Body of pancreas (tissue), 4 donors: Measurements from ENCODE around the gene GLB1L2. TPM values are rescaled to one million over a fixed set of nuclear protein-coding genes. Genes with fewer than 3 reads are reported as not detected.

Source experiments
- ATAC-seq: fragments of 150-250 bp; one replicate; pipeline ENCODE4 v1.9.1; 2016
- DNase-seq, 4 donors: peaks; one replicate each; pipeline ENCODE4 v3.0.0-alpha.2; 2019
- H3K27ac ChIP-seq, 4 donors: fragments of 200-600 bp; sonication (generic); 1 replicate in 3 of 4; 2 replicates in 1 of 4; pipeline versions ENCODE4 v1.5.1 to v1.6.1; 2016 to 2019; ENCODE audit warnings: mild to moderate bottlenecking in 1 of 4, mixed read lengths in 1 of 4, moderate library complexity in 1 of 4
- H3K27me3 ChIP-seq, 2 donors: fragments of 200-600 bp; sonication (generic); one replicate each; pipeline ENCODE4 v1.6.0; 2016; ENCODE audit warnings: mild to moderate bottlenecking in 1 of 2
- H3K36me3 ChIP-seq, 2 donors: fragments of 200-600 bp; sonication (generic); replicated peaks in 1 of 2; 2 replicates each; pipeline ENCODE4 v1.5.1; 2016; ENCODE audit warnings: low read depth in 2 of 2; ENCODE audit not compliant: insufficient read depth in 1 of 2
- H3K4me1 ChIP-seq: fragments of 200-600 bp; sonication (generic); one replicate; pipeline ENCODE4 v1.6.0; 2016
- H3K4me3 ChIP-seq, 2 donors: fragments of 200-600 bp; sonication (generic); 1 replicate in 1 of 2; 2 replicates in 1 of 2; pipeline ENCODE4 v1.5.1; 2016 to 2019
- H3K9me3 ChIP-seq, 3 donors: fragments of 200-600 bp; sonication (generic); 1 replicate in 2 of 3; 2 replicates in 1 of 3; pipeline ENCODE4 v1.5.1; 2016
- POLR2A ChIP-seq, 3 donors: fragments of 450-650 bp; IDR thresholded peaks; one replicate each; pipeline ENCODE4 v1.6.1; 2016; ENCODE audit warnings: antibody characterized with exemption in 3 of 3, mild to moderate bottlenecking in 2 of 3
- WGBS, 2 donors: methylation state at CpG; one replicate each; pipeline ENCODE4 v1.1.5; 2017; 5-methylcytosine and 5-hydroxymethylcytosine counted together
- intact Hi-C: fragments of 100-400 bp; cut with DNase I; formaldehyde crosslinking; loops from one replicate; pipeline ENCODE4 v1.15.1; 2023
- total RNA-seq, 2 donors: library from RNA; depleted of rRNA; stranded (reverse); fragments of >200 nt; gene quantifications; one replicate each; pipeline ENCODE4 v1.1.0, GENCODE V29; 2016
- TF ChIP-seq, protein P1 (sequence below), 7 experiments: fragments of 450-650 bp in 4 of 7; fragments of 200-600 bp in 3 of 7; sonication (generic) in 3 of 7; IDR thresholded peaks; one replicate each; pipeline ENCODE4 v1.5.1; 2016 to 2019; ENCODE audit warnings: antibody characterized with exemption in 7 of 7

Gene GLB1L2
- total RNA-seq, 2 donors from 2014 or later, result 9.1 to 10.9 TPM

DNA sequence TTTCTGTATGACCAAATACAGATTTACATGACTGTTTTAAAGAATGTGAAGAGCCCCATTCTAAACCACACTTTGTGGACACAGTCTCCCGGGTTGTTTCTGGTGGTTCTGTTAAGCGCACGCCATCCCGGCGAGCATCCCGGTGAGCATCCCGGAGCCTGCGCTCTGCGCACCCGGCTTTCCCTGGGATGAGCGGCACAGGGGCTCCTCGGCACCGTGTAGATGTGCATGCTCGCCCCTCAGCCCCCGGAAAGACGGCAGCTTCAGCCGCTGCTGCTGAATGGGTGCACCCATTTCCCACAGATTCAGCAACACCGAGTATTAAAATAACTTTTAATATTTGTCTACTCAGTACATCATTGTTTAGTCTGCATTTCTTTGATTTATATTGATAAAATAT, 36.0 kb downstream of the GLB1L2 start:
- no peak for ATAC-seq
- 83 to 87% methylated on average over 10 to 18 of the region's 18 CpGs for WGBS, 2 donors
- TF ChIP-seq POLR2A (IDR thresholded peaks at IDR 0.05), result no peak
- TF ChIP-seq, protein P1, sequence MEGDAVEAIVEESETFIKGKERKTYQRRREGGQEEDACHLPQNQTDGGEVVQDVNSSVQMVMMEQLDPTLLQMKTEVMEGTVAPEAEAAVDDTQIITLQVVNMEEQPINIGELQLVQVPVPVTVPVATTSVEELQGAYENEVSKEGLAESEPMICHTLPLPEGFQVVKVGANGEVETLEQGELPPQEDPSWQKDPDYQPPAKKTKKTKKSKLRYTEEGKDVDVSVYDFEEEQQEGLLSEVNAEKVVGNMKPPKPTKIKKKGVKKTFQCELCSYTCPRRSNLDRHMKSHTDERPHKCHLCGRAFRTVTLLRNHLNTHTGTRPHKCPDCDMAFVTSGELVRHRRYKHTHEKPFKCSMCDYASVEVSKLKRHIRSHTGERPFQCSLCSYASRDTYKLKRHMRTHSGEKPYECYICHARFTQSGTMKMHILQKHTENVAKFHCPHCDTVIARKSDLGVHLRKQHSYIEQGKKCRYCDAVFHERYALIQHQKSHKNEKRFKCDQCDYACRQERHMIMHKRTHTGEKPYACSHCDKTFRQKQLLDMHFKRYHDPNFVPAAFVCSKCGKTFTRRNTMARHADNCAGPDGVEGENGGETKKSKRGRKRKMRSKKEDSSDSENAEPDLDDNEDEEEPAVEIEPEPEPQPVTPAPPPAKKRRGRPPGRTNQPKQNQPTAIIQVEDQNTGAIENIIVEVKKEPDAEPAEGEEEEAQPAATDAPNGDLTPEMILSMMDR (IDR thresholded peaks at IDR 0.05), result no peak
- H3K36me3 ChIP-seq, result no peaks in the 10 kb centered on the region
- H3K4me1 ChIP-seq, result no peaks in the 10 kb centered on the region
- H3K9me3 ChIP-seq, result no peaks in the 10 kb centered on the region
- intact Hi-C loops, result no loop called here
- H3K4me3 ChIP-seq, result no peak overlapping the region
- no peak for DNase-seq
- H3K27ac ChIP-seq, result no peak overlapping the region
- H3K27me3 ChIP-seq, result no peaks in the 10 kb centered on the region

DNA sequence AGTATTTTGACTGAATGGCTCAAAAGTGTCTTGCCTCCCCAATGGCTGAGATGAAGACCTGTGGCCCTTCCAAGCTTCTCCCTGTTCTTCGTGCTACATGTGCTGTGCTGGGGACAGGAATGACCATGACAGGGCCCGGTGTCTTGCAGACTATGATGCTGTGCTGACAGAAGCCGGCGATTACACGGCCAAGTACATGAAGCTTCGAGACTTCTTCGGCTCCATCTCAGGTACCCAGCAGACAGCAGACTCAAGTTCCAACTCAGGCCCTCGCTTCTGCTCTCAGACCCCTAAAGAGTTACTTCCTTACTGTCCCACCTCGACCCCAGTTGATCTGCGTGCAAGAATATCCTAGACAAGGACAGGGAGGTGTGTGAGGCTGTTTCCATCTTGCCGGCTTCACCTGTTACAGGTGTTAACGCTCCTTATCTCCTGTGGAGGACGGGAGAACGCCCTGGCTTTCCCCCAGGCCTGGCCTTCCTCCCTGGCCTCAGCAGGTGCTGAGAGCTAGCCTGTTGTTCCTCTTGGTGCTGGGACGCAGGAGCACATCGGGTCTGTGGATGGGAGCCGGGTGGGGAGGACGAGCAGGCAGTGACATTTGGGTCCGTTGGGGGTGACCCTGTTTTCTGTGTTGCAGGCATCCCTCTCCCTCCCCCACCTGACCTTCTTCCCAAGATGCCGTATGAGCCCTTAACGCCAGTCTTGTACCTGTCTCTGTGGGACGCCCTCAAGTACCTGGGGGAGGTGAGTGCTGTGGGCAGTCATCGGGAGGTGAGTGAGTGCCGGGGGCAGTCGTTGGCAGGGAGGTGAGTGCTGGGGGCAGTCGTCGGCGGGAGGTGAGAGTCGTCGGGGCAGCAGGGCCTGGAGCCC, 38.1 kb downstream of the GLB1L2 start:
- 87 to 89% methylated on average over 27 to 30 of the region's 30 CpGs for WGBS, 2 donors

DNA sequence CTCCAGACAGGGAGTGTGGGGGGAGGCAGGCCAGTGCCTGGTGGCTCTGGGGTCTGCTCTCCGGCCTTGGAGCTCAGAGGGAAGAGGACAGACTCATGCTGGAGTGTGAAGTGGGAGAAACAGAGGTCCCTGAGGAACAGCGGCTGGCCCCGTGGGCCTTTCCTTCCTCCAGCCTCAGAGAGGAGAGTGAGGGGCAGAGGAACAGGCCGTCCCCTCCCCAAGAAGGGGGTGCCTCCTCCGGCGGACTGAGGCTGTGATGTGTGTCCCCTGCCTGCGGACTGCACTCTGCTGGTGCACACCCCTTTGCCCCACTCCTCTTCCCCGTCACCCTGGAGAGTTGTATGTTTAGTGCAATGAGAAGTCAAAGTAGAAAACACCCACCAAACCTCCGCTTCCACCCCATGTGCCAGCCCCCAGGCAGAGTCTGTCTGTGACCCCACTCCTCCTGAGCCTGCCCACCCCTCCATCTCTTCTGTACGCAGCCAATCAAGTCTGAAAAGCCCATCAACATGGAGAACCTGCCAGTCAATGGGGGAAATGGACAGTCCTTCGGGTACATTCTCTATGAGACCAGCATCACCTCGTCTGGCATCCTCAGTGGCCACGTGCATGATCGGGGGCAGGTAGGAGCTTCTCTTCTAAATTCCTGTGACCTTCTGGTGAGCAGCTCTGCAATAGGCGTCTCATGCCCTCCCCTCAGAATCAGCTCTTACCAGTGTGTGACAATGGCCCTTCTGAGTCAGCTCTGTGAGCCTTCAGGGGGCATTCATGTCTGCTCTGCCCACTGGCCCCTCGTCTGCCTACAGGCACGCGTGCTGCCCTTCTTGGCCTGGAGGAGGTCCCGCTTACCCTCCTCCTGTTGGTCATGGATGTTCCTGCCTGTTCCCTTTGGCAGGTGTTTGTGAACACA, 39.0 kb downstream of the GLB1L2 start:
- 85 to 89% methylated on average over 15 to 19 of the region's 19 CpGs for WGBS, 2 donors
- Histone ChIP-seq H3K27ac (no peak overlapping the region), H3K4me1 (no peaks in the 10 kb centered on the region), H3K36me3 (no peaks in the 10 kb centered on the region), H3K27me3 (no peaks in the 10 kb centered on the region), H3K4me3 (no peak overlapping the region), H3K9me3 (no peaks in the 10 kb centered on the region)
- DNase-seq (no peak), ATAC-seq (no peak)
- TF ChIP-seq, protein P1 (IDR thresholded peaks at IDR 0.05), result no peak
- no peak for TF ChIP-seq POLR2A (IDR thresholded peaks at IDR 0.05)
- intact Hi-C loops, result no loop called here

More for the DNA sequence above, 38.1 kb downstream of the GLB1L2 start:
- no peak for TF ChIP-seq POLR2A (IDR thresholded peaks at IDR 0.05)
- TF ChIP-seq, protein P1 (IDR thresholded peaks at IDR 0.05), result no peak
- Histone ChIP-seq H3K4me1 (no peaks in the 10 kb centered on the region), H3K36me3 (no peaks in the 10 kb centered on the region), H3K4me3 (no peak overlapping the region), H3K27ac (no peak overlapping the region), H3K27me3 (no peaks in the 10 kb centered on the region), H3K9me3 (no peaks in the 10 kb centered on the region)
- DNase-seq, result no peak
- no peak for ATAC-seq
- intact Hi-C loops, result no loop called here

DNA sequence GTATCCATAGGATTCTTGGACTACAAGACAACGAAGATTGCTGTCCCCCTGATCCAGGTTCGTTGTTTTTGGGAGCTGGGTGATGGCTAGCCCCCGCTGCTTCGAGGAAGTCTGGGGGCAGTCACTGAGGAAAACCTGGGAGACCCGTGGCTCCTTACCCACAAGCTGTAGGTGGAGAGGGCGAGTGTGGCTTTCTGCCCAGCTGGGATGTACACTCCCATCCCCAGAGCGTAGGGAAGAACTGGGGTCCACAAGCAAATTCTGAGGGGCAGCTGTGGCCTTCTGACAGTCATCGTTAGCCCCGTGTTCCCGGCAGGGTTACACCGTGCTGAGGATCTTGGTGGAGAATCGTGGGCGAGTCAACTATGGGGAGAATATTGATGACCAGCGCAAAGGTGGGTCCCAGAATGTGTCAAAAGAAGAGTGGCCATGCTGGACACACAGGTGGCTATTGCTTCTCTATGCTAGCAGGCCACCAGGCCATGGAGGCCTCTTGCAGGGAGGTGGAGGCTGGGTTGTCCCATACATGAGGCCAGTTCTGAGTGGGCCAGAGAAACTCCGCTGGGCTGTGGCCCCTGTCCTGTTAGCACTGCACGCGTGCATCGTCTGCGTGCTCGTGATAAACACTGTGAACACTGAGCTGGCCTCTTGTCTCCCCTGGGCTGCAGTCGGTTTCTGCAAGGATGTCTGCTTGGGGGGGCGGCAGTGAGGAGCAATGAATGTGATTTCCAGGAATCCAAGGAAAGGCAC, 39.8 kb downstream of the GLB1L2 start:
- Histone ChIP-seq H3K9me3 (no peaks in the 10 kb centered on the region), H3K4me3 (no peak overlapping the region), H3K27ac (no peak overlapping the region), H3K4me1 (no peaks in the 10 kb centered on the region), H3K27me3 (no peaks in the 10 kb centered on the region), H3K36me3 (no peaks in the 10 kb centered on the region)
- intact Hi-C loops, result no loop called here
- no peak for DNase-seq
- TF ChIP-seq, protein P1 (IDR thresholded peaks at IDR 0.05), result no peak
- no peak for TF ChIP-seq POLR2A (IDR thresholded peaks at IDR 0.05)
- ATAC-seq, result no peak
- 89 to 93% methylated on average over 19 to 22 of the region's 22 CpGs for WGBS, 2 donors
